Measurements from ENCODE around the gene CYP2C8. TPM values are rescaled to one million over a fixed set of nuclear protein-coding genes. Genes with fewer than 3 reads are reported as not detected.

The CYP2C8 gene
- total RNA-seq, 1 donor from 2014 or later = not detected

GRCh38 chr10:95035332-95036295, 33.7 kb downstream of the CYP2C8 start:
- Histone ChIP-seq H3K27ac (replicated peaks) (no peak overlapping the region), H3K9me3 (replicated peaks) (no peaks in the 10 kb centered on the region), H3K4me3 (no peak overlapping the region), H3K27me3 (ENCODE audit: low read depth) (no peaks in the 10 kb centered on the region), H3K4me1 (no peaks in the 10 kb centered on the region), H3K36me3 (no peaks in the 10 kb centered on the region)
- no peak for TF ChIP-seq CTCF (IDR thresholded peaks at IDR 0.05; ENCODE audit: borderline replicate concordance)
- no peak for DNase-seq
- intact Hi-C loops (cut with micrococcal nuclease) = no loop called here

GRCh38 chr10:95034401-95034800, 34.9 kb downstream of the CYP2C8 start:
- no peak overlapping the region for H3K4me3 ChIP-seq
- DNase-seq = no peak
- no peak for TF ChIP-seq CTCF (IDR thresholded peaks at IDR 0.05; ENCODE audit: borderline replicate concordance)
- no peaks in the 10 kb centered on the region for H3K36me3 ChIP-seq
- no peaks in the 10 kb centered on the region for H3K4me1 ChIP-seq
- no peaks in the 10 kb centered on the region for H3K27me3 ChIP-seq (ENCODE audit: low read depth)
- H3K27ac ChIP-seq (replicated peaks) = no peak overlapping the region
- H3K9me3 ChIP-seq (replicated peaks) = no peaks in the 10 kb centered on the region
- intact Hi-C loops (cut with micrococcal nuclease) = no loop called here

- no peaks in the 10 kb centered on the region for H3K4me1 ChIP-seq
Measured at GRCh38 chr10:95031656-95032055, 37.6 kb downstream of the CYP2C8 start.

GRCh38 chr10:95026461-95026860, 42.8 kb downstream of the CYP2C8 start:
- Histone ChIP-seq H3K27me3 (ENCODE audit: low read depth) (peaks cover 7% of the 10 kb centered on the region), H3K4me3 (no peak overlapping the region), H3K27ac (replicated peaks) (no peak overlapping the region), H3K9me3 (replicated peaks) (no peaks in the 10 kb centered on the region), H3K36me3 (no peaks in the 10 kb centered on the region), H3K4me1 (no peaks in the 10 kb centered on the region)
- DNase-seq = no peak
- no peak for TF ChIP-seq CTCF (IDR thresholded peaks at IDR 0.05; ENCODE audit: borderline replicate concordance)
- intact Hi-C loops (cut with micrococcal nuclease) = no loop called here

More at GRCh38 chr10:95031656-95032055, 37.6 kb downstream of the CYP2C8 start:
- intact Hi-C loops (cut with micrococcal nuclease) = no loop called here
- DNase-seq = no peak
- Histone ChIP-seq H3K36me3 (no peaks in the 10 kb centered on the region), H3K4me3 (no peak overlapping the region), H3K27ac (replicated peaks) (no peak overlapping the region), H3K27me3 (ENCODE audit: low read depth) (no peaks in the 10 kb centered on the region), H3K9me3 (replicated peaks) (no peaks in the 10 kb centered on the region)
- no peak for TF ChIP-seq CTCF (IDR thresholded peaks at IDR 0.05; ENCODE audit: borderline replicate concordance)

GRCh38 chr10:94997741-94998174, 71.5 kb downstream of the CYP2C8 start:
- DNase-seq = no peak
- peaks cover 10% of the 10 kb centered on the region for H3K27me3 ChIP-seq (ENCODE audit: low read depth)
- peaks cover 7% of the 10 kb centered on the region for H3K9me3 ChIP-seq (replicated peaks)
- no peaks in the 10 kb centered on the region for H3K36me3 ChIP-seq
- H3K4me1 ChIP-seq = no peaks in the 10 kb centered on the region
- no peak overlapping the region for H3K4me3 ChIP-seq
- no peak overlapping the region for H3K27ac ChIP-seq (replicated peaks)
- intact Hi-C loops (cut with micrococcal nuclease) = no loop called here
- TF ChIP-seq CTCF (IDR thresholded peaks at IDR 0.05; ENCODE audit: borderline replicate concordance) = no peak

All from left ventricle myocardium inferior (tissue), 1 donor.